Stimulated activated CD8-positive, alpha-beta memory T cell treated with anti-CD3 and anti-CD28 coated beads, Interleukin-15, amount 100 ng/mL, for 24 hours (primary cell): ENCODE data around the gene CYFIP1.

Source experiments
- DNase-seq: peaks from one replicate; pipeline ENCODE4 v3.0.0-alpha.2; 2020; ENCODE audit warnings: low read depth

The CYFIP1 gene

GRCh38 chr15:22868928-22869327 is 111.2 kb downstream of the CYFIP1 start:
- no peak for DNase-seq

GRCh38 chr15:22868495-22868894 is 111.7 kb downstream of the CYFIP1 start:
- DNase-seq = no peak

GRCh38 chr15:22867886-22868285 is 112.3 kb downstream of the CYFIP1 start:
- no peak for DNase-seq

GRCh38 chr15:22866079-22866478 is 114.1 kb downstream of the CYFIP1 start:
- no peak for DNase-seq

GRCh38 chr15:22863356-22863755 is 116.8 kb downstream of the CYFIP1 start:
- no peak for DNase-seq

- no peak for DNase-seq
Observed at GRCh38 chr15:22861161-22861560, 119.0 kb downstream of the CYFIP1 start.

GRCh38 chr15:22856659-22857058 is 123.5 kb downstream of the CYFIP1 start:
- DNase-seq = no peak

GRCh38 chr15:22855791-22856190 is 124.4 kb downstream of the CYFIP1 start:
- DNase-seq = no peak

GRCh38 chr15:22851513-22851912 is 128.7 kb downstream of the CYFIP1 start:
- no peak for DNase-seq

GRCh38 chr15:22850055-22850454 is 130.1 kb downstream of the CYFIP1 start:
- no peak for DNase-seq

GRCh38 chr15:22846073-22846472 is 134.1 kb downstream of the CYFIP1 start:
- no peak for DNase-seq

GRCh38 chr15:22845289-22845900 is 134.8 kb downstream of the CYFIP1 start:
- DNase-seq = no peak

- DNase-seq = no peak
Observed at GRCh38 chr15:22844421-22845288, 135.5 kb downstream of the CYFIP1 start.

GRCh38 chr15:22839046-22839695 is 141.0 kb downstream of the CYFIP1 start:
- no peak for DNase-seq

- peak; percentile 99 for DNase-seq
Observed at GRCh38 chr15:22838292-22839042, 141.7 kb downstream of the CYFIP1 start, which contains the start of gene NIPA2. TSS of gene NIPA2 (plus strand) at chr15:22838666. CDS start at chr15:22851732, 13,066 bp downstream.

GRCh38 chr15:22831473-22831872 is 148.7 kb downstream of the CYFIP1 start:
- DNase-seq = no peak

GRCh38 chr15:22827125-22827524 is 153.0 kb downstream of the CYFIP1 start:
- no peak for DNase-seq

GRCh38 chr15:22823495-22824128 is 156.6 kb downstream of the CYFIP1 start:
- no peak for DNase-seq

GRCh38 chr15:22819651-22820050 is 160.5 kb downstream of the CYFIP1 start:
- DNase-seq = no peak
